ENCODE data around the gene MYL2. TPM values are rescaled to one million over a fixed set of nuclear protein-coding genes. Genes with fewer than 3 reads are reported as not detected.
A peak's percentile ranks its signal among the peaks of the same experiment; 100 is the strongest.
"Not testable (repeated sequence)": the region's sequence is repeated elsewhere in the genome, so short reads cannot be mapped to it uniquely, and the experiment has no call there.

The MYL2 gene
- total and polyA plus RNA-seq, 9 of the 15 experiments (the other 6 are each of a cell fraction or from before 2014, with no cell fraction given): not detected

DNA sequence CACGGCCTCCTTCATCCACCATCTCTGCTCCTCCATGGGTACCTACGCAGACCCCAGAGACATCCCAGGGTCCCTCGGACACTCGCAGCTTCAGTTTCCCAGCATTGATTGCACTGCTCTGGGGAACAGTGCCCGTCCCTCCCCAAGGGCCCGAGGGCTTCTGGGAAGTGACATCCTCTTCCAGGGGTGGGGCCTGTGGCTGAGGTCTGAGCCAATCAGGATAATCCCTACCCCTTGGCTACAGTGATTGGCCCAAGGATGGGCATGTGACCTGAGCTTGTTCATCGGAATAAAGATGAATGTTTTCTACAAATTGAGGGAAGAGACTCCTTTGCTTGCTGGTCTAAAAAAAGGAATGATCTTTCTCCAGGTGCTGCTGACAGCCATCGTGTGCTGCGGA, 37.3 kb upstream of the MYL2 start (continued):
- TF ChIP-seq, protein P1, sequence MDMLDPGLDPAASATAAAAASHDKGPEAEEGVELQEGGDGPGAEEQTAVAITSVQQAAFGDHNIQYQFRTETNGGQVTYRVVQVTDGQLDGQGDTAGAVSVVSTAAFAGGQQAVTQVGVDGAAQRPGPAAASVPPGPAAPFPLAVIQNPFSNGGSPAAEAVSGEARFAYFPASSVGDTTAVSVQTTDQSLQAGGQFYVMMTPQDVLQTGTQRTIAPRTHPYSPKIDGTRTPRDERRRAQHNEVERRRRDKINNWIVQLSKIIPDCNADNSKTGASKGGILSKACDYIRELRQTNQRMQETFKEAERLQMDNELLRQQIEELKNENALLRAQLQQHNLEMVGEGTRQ (CRISPR knock-in tag; IDR thresholded peaks at IDR 0.05): peak; percentile 94

DNA sequence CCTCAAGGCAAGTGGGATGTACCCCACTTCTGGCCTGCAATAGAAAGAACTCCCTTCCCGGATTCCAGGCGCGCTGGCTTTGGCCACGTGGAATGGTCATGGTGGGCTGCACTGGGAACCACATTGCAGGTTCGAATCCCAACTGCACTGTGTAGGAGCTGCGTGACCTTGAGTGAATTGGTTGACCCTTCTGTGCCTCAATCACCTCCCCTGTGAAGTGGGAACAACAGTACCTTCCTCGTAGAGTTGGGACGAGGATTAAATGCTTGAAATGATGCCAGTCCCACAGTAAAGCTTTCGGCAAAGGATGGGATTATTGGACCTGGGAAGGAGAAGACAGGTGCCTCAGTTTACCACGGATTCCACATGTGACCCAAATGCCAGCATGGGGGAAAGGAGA, 36.8 kb upstream of the MYL2 start:
- Histone ChIP-seq H4K20me1 (replicated peaks; ENCODE audit: control insufficient read depth, insufficient read depth, low read length) (no peaks in the 10 kb centered on the region), H3K4me2 (ENCODE audit: insufficient read depth, low read length) (peak overlapping the region; percentile 44), H3K9me3 (replicated peaks; ENCODE audit: control insufficient read depth, insufficient read depth, low read depth, low read length) (no peaks in the 10 kb centered on the region), H3K9ac (ENCODE audit: insufficient read depth in 1 of 2, low read depth in 2 of 2, low read length in 2 of 2) (no peak overlapping the region), H3K36me3 (ENCODE audit: control insufficient read depth, insufficient read depth, low read length) (no peaks in the 10 kb centered on the region), H3K4me1 (replicated peaks in 1 of 2; ENCODE audit: control insufficient read depth in 2 of 2, insufficient read depth in 2 of 2, low read length in 2 of 2) (no peaks in the 10 kb centered on the region), H3K27ac (ENCODE audit: extremely low read depth, low read depth, low read length) (no peak overlapping the region), H3K79me2 (ENCODE audit: control insufficient read depth, insufficient read depth, low read length) (no peaks in the 10 kb centered on the region), H3K4me3 (no peak overlapping the region), H2AFZ (ENCODE audit: low read depth, low read length) (peak overlapping the region; percentile 61; the same call in 1 of the 2 replicates), H3K9me1 (ENCODE audit: control insufficient read depth, insufficient read depth, low read length) (no peaks in the 10 kb centered on the region), H3K27me3 (ENCODE audit: control insufficient read depth in 2 of 2, insufficient read depth in 2 of 2, low read length in 2 of 2) (peaks cover 0 to 11% of the 10 kb centered on the region in 2 experiments; a peak in 1 of 5 replicates)
- intact Hi-C loops (cut with micrococcal nuclease) (no loop called here), in situ Hi-C loops (cut with MboI) (no loop called here)
- BruUV-seq (replicated peaks): no TSS peak
- TF ChIP-seq, protein P2, sequence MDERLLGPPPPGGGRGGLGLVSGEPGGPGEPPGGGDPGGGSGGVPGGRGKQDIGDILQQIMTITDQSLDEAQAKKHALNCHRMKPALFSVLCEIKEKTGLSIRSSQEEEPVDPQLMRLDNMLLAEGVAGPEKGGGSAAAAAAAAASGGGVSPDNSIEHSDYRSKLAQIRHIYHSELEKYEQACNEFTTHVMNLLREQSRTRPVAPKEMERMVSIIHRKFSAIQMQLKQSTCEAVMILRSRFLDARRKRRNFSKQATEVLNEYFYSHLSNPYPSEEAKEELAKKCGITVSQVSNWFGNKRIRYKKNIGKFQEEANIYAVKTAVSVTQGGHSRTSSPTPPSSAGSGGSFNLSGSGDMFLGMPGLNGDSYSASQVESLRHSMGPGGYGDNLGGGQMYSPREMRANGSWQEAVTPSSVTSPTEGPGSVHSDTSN (CRISPR knock-in tag; IDR thresholded peaks at IDR 0.05; ENCODE audit: low read depth): no peak
- TF ChIP-seq, protein P2 (tag; conservative IDR thresholded peaks at IDR 0.05; ENCODE audit: low read depth): no peak
- TF ChIP-seq ESRRA (IDR thresholded peaks at IDR 0.05; ENCODE audit: borderline replicate concordance, low read depth) (peak; percentile 97), HDGF (IDR thresholded peaks at IDR 0.05) (no peak)
- DNase-seq (ENCODE audit: extremely low read depth in 1 of 4, low spot score in 3 of 4) (no peak), ATAC-seq (no peak), FAIRE-seq (no peak)
- 3% methylated on average over 8 of the region's 10 CpGs for WGBS (ENCODE audit: insufficient coverage, low coverage, missing lambda C conversion rate)
- ChIA-PET POLR2A (interaction anchor here (0.6 kb wide), 1 partner anchor 131 kb away, joined by 3 read pairs; no protein-coding TSS in a partner anchor), CTCF (ENCODE audit: low intra/inter-chr PET ratio) (interaction anchor here (0.7 kb wide), 1 partner anchor 1155 kb away, joined by 3 read pairs; no protein-coding TSS in a partner anchor)

DNA sequence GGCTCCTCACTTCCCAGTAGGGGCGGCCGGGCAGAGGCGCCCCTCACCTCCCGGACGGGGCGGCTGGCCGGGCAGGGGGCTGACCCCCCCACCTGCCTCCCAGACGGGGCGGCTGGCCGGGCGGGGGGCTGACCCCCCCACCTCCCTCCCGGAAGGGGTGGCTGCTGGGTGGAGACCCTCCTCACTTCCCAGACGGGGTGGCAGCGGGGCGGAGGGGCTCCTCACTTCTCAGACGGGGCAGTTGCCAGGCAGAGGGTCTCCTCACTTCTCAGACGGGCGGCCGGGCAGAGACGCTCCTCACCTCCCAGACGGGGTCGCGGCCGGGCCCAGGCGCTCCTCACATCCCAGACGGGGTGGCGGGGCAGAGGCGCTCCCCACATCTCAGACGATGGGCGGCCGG, 30.5 kb upstream of the MYL2 start:
- POLR2A ChIA-PET; ATAC-seq; H3K9ac ChIP-seq (ENCODE audit: insufficient read depth in 1 of 2, low read depth in 2 of 2, low read length in 2 of 2); FAIRE-seq; intact Hi-C loops (cut with micrococcal nuclease); BruUV-seq (replicated peaks); H3K79me2 ChIP-seq (ENCODE audit: control insufficient read depth, insufficient read depth, low read length); H2AFZ ChIP-seq (ENCODE audit: low read depth, low read length); in situ Hi-C loops (cut with MboI); H4K20me1 ChIP-seq (replicated peaks; ENCODE audit: control insufficient read depth, insufficient read depth, low read length); H3K4me3 ChIP-seq; H3K27me3 ChIP-seq (ENCODE audit: control insufficient read depth in 2 of 2, insufficient read depth in 2 of 2, low read length in 2 of 2); H3K9me1 ChIP-seq (ENCODE audit: control insufficient read depth, insufficient read depth, low read length); H3K36me3 ChIP-seq (ENCODE audit: control insufficient read depth, insufficient read depth, low read length); H3K27ac ChIP-seq (ENCODE audit: extremely low read depth, low read depth, low read length); H3K9me3 ChIP-seq (replicated peaks; ENCODE audit: control insufficient read depth, insufficient read depth, low read depth, low read length); DNase-seq (ENCODE audit: extremely low read depth in 1 of 4, low spot score in 3 of 4); H3K4me2 ChIP-seq (ENCODE audit: insufficient read depth, low read length); H3K4me1 ChIP-seq (replicated peaks in 1 of 2; ENCODE audit: control insufficient read depth in 2 of 2, insufficient read depth in 2 of 2, low read length in 2 of 2); CTCF ChIA-PET (ENCODE audit: low intra/inter-chr PET ratio): not testable (repeated sequence)
- 30% methylated on average over 8 of the region's 31 CpGs for WGBS (ENCODE audit: insufficient coverage, low coverage, missing lambda C conversion rate)
